Panc1 (cell line): ENCODE results near the gene CNGA4. TPM values are rescaled to one million over a fixed set of nuclear protein-coding genes. Genes with fewer than 3 reads are reported as not detected.

Experiments used
- ATAC-seq: fragments of 200-7000 bp; cut with Tn5 transposase; 2 replicates; pipeline ENCODE4 v1.9.1; 2020; ENCODE audit warnings: mild to moderate bottlenecking, moderate library complexity
- BruUV-seq: library from RNA; stranded (reverse); fragments of 400-500 nt; replicated peaks from 2 replicates; lab custom pipeline; 2021; lab: Mats Ljungman, UMichigan
- CTCF ChIA-PET: fragments of 300-600 bp; sonication (Branson Sonifier 250); formaldehyde crosslinking; loops from one replicate; lab custom pipeline; 2022; ENCODE audit warnings: antibody characterized with exemption; lab: Charles Lee
- POLR2A ChIA-PET: fragments of 300-600 bp; sonication (Branson Sonifier 250); formaldehyde crosslinking; loops from one replicate; lab custom pipeline; 2022; ENCODE audit warnings: antibody characterized with exemption; lab: Charles Lee
- DNase-seq: peaks from one replicate; pipeline ENCODE4 v3.0.0-alpha.2; 2010; ENCODE audit warnings: low read depth, low spot score
- H3K27ac ChIP-seq: 2 replicates; pipeline ENCODE4 v1.5.1; 2011; ENCODE audit warnings: mild to moderate bottlenecking, low read length, inconsistent platforms
- H3K27me3 ChIP-seq: fragments of 200-500 bp; sonication (Bioruptor generic); 2 replicates; pipeline ENCODE4 v1.6.0; 2014; ENCODE audit warnings: low read length, inconsistent platforms; ENCODE audit not compliant: control insufficient read depth, insufficient read depth
- H3K36me3 ChIP-seq: fragments of 200-500 bp; sonication (Bioruptor generic); 2 replicates; pipeline ENCODE4 v1.5.1; 2014; ENCODE audit warnings: inconsistent platforms, mild to moderate bottlenecking, low read length, moderate library complexity; ENCODE audit not compliant: control insufficient read depth, insufficient read depth
- H3K4me1 ChIP-seq: 2 replicates; pipeline ENCODE4 v1.5.1; 2011; ENCODE audit warnings: inconsistent platforms, mild to moderate bottlenecking, low read length, moderate library complexity; ENCODE audit not compliant: control insufficient read depth, insufficient read depth
- H3K4me3 ChIP-seq, 2 experiments: 2 replicates each; pipeline ENCODE4 v1.5.1; 2011 to 2012; ENCODE audit warnings: low read depth in 2 of 2, low read length in 2 of 2, mild to moderate bottlenecking in 2 of 2, inconsistent platforms in 1 of 2, moderate library complexity in 1 of 2
- H3K9me3 ChIP-seq: fragments of 200-500 bp; sonication (Bioruptor generic); 2 replicates; pipeline ENCODE4 v1.5.1; 2014; ENCODE audit warnings: low read depth, mild to moderate bottlenecking, inconsistent platforms, low read length, moderate library complexity; ENCODE audit not compliant: control insufficient read depth, insufficient read depth
- POLR2AphosphoS5 ChIP-seq: IDR thresholded peaks from 2 replicates; pipeline ENCODE4 v1.6.1; 2012; ENCODE audit warnings: mild to moderate bottlenecking, low read depth, low read length, moderate library complexity
- SIN3A ChIP-seq: IDR thresholded peaks from 2 replicates; pipeline ENCODE4 v1.6.1; 2012; ENCODE audit warnings: low read depth, mild to moderate bottlenecking, low read length, moderate library complexity, borderline replicate concordance; ENCODE audit not compliant: insufficient read depth
- TCF7L2 ChIP-seq: IDR thresholded peaks from 2 replicates; pipeline ENCODE4 v1.6.1; 2011; ENCODE audit warnings: mild to moderate bottlenecking, low read depth, low read length, inconsistent platforms
- in situ Hi-C: cut with HindIII; loops from 2 replicates; pipeline ENCODE4 v1.10.0; 2016; ENCODE audit warnings: low sequenced_read_pairs, low pct_unique_long_range_greater_than_20kb
- intact Hi-C: fragments of 100-400 bp; cut with micrococcal nuclease; formaldehyde crosslinking; loops from one replicate; pipeline ENCODE4 v1.10.0; 2022; ENCODE audit not compliant: unreplicated experiment
- total RNA-seq: library from RNA; stranded (reverse); gene quantifications from one replicate; pipeline ENCODE4 v1.2.1, GENCODE V29; 2021; ENCODE audit not compliant: unreplicated experiment
- TF ChIP-seq, protein P1 (sequence below): fragments of 450-650 bp; IDR thresholded peaks from 2 replicates; pipeline ENCODE4 v1.5.1; 2017; ENCODE audit warnings: mild to moderate bottlenecking
- TF ChIP-seq, protein P2 (sequence below), 2 experiments: IDR thresholded peaks; 2 replicates each; pipeline ENCODE4 v1.6.1; 2011 to 2012; ENCODE audit warnings: low read depth in 2 of 2, control low read depth in 1 of 2, low read length in 1 of 2, mild to moderate bottlenecking in 1 of 2, moderate library complexity in 1 of 2; ENCODE audit not compliant: insufficient read depth in 1 of 2

Gene CNGA4
- total RNA-seq, 1 experiment from 2014 or later, result 0.62 TPM

DNA sequence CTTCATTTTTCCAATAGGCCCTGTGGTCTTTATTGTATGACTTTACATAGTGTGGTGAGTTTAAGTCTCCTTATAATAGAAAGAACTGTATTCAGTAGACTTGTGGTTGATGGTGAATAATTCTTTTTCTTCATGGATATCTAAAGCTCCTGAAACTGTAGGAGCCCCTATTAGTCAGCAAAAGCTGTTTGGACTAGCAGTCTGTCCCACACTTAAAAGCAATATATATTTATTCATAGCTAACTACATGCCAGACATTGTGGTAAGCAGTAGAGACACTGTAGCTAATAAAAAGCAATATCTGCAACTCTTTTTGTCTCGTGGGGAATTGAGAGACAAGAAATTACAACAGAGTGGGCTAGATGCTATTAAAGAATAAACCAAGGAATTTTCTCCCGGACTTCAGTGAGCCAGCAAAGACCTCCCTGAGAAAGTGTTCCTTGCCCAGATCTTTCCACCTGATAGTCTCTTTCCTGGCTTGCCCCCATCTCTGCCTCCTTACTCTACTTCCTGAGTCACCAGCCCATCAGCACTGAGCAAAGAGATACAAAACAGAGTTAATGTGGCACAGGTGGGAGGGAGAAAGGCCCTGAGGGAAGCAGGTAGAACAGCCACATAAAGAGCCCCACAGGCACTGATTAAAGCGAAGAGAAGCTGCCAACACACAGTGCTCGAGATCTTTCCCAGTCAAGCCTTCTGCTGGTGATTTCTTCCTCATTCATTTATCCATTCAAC lies 41.3 kb upstream of the CNGA4 start:
- Histone ChIP-seq H3K4me1 (no peaks in the 10 kb centered on the region), H3K9me3 (no peaks in the 10 kb centered on the region), H3K27ac (no peak overlapping the region), H3K27me3 (no peaks in the 10 kb centered on the region; the same call in 1 of the 2 replicates), H3K4me3 (no peak overlapping the region), H3K36me3 (no peaks in the 10 kb centered on the region)
- intact Hi-C loops, result no loop called here
- in situ Hi-C loops, result no loop called here
- BruUV-seq, result no TSS peak
- ATAC-seq (no peak), DNase-seq (no peak)
- TF ChIP-seq, protein P1, sequence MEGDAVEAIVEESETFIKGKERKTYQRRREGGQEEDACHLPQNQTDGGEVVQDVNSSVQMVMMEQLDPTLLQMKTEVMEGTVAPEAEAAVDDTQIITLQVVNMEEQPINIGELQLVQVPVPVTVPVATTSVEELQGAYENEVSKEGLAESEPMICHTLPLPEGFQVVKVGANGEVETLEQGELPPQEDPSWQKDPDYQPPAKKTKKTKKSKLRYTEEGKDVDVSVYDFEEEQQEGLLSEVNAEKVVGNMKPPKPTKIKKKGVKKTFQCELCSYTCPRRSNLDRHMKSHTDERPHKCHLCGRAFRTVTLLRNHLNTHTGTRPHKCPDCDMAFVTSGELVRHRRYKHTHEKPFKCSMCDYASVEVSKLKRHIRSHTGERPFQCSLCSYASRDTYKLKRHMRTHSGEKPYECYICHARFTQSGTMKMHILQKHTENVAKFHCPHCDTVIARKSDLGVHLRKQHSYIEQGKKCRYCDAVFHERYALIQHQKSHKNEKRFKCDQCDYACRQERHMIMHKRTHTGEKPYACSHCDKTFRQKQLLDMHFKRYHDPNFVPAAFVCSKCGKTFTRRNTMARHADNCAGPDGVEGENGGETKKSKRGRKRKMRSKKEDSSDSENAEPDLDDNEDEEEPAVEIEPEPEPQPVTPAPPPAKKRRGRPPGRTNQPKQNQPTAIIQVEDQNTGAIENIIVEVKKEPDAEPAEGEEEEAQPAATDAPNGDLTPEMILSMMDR, result no peak
- TF ChIP-seq TCF7L2 (no peak), SIN3A (no peak), POLR2AphosphoS5 (no peak)
- TF ChIP-seq, protein P2, sequence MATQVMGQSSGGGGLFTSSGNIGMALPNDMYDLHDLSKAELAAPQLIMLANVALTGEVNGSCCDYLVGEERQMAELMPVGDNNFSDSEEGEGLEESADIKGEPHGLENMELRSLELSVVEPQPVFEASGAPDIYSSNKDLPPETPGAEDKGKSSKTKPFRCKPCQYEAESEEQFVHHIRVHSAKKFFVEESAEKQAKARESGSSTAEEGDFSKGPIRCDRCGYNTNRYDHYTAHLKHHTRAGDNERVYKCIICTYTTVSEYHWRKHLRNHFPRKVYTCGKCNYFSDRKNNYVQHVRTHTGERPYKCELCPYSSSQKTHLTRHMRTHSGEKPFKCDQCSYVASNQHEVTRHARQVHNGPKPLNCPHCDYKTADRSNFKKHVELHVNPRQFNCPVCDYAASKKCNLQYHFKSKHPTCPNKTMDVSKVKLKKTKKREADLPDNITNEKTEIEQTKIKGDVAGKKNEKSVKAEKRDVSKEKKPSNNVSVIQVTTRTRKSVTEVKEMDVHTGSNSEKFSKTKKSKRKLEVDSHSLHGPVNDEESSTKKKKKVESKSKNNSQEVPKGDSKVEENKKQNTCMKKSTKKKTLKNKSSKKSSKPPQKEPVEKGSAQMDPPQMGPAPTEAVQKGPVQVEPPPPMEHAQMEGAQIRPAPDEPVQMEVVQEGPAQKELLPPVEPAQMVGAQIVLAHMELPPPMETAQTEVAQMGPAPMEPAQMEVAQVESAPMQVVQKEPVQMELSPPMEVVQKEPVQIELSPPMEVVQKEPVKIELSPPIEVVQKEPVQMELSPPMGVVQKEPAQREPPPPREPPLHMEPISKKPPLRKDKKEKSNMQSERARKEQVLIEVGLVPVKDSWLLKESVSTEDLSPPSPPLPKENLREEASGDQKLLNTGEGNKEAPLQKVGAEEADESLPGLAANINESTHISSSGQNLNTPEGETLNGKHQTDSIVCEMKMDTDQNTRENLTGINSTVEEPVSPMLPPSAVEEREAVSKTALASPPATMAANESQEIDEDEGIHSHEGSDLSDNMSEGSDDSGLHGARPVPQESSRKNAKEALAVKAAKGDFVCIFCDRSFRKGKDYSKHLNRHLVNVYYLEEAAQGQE (IDR thresholded peaks at IDR 0.05; ENCODE audit: insufficient read depth in 1 of 2, low read depth in 2 of 2, low read length in 1 of 2), result no peak
- CTCF ChIA-PET, result no interaction called here
- POLR2A ChIA-PET, result no interaction called here

DNA sequence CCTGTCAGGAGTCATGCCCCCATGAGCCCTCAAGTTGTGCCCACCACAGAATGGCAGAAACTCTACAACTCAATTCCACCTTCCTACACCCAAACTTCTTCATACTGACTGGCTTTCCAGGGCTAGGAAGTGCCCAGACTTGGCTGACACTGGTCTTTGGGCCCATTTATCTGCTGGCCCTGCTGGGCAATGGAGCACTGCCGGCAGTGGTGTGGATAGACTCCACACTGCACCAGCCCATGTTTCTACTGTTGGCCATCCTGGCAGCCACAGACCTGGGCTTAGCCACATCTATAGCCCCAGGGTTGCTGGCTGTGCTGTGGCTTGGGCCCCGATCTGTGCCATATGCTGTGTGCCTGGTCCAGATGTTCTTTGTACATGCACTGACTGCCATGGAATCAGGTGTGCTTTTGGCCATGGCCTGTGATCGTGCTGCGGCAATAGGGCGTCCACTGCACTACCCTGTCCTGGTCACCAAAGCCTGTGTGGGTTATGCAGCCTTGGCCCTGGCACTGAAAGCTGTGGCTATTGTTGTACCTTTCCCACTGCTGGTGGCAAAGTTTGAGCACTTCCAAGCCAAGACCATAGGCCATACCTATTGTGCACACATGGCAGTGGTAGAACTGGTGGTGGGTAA lies 39.6 kb upstream of the CNGA4 start, which contains the start of gene OR52W1:
Gene OR52W1 (plus strand): TSS at position 51 of the 637 bp plus-strand sequence. CDS start 0 bp downstream, at position 51.
- Histone ChIP-seq H3K9me3 (no peaks in the 10 kb centered on the region), H3K27me3 (no peaks in the 10 kb centered on the region; the same call in 1 of the 2 replicates), H3K4me1 (no peaks in the 10 kb centered on the region), H3K27ac (no peak within 1 kb of the TSS), H3K36me3 (no peaks in the 10 kb centered on the region), H3K4me3 (no peak within 1 kb of the TSS)
- CTCF ChIA-PET, result no interaction called here
- POLR2A ChIA-PET, result no interaction called here
- no TSS peak for BruUV-seq
- no peak for DNase-seq
- no peak for ATAC-seq
- intact Hi-C loops (no loop called here), in situ Hi-C loops (no loop called here)
- TF ChIP-seq POLR2AphosphoS5 (no peak), TCF7L2 (no peak), SIN3A (no peak)
- TF ChIP-seq, protein P1, result no peak
- TF ChIP-seq, protein P2 (IDR thresholded peaks at IDR 0.05; ENCODE audit: insufficient read depth in 1 of 2, low read depth in 2 of 2, low read length in 1 of 2), result no peak
